SH-SY5Y (cell line): ENCODE measurements around the gene TSGA10IP.

Source experiments
- GATA2 ChIP-seq: IDR thresholded peaks from 2 replicates; pipeline ENCODE4 v1.6.1; 2011; ENCODE audit warnings: mild to moderate bottlenecking, low read depth, low read length
- GATA3 ChIP-seq: IDR thresholded peaks from 2 replicates; pipeline ENCODE4 v1.6.1; 2011; ENCODE audit warnings: low read depth, mild to moderate bottlenecking, low read length, moderate library complexity

TSGA10IP gene

GRCh38 chr11:65947133-65947532 lies 1.9 kb downstream of the TSGA10IP start:
- no peak for TF ChIP-seq GATA2
- no peak for TF ChIP-seq GATA3

DNA sequence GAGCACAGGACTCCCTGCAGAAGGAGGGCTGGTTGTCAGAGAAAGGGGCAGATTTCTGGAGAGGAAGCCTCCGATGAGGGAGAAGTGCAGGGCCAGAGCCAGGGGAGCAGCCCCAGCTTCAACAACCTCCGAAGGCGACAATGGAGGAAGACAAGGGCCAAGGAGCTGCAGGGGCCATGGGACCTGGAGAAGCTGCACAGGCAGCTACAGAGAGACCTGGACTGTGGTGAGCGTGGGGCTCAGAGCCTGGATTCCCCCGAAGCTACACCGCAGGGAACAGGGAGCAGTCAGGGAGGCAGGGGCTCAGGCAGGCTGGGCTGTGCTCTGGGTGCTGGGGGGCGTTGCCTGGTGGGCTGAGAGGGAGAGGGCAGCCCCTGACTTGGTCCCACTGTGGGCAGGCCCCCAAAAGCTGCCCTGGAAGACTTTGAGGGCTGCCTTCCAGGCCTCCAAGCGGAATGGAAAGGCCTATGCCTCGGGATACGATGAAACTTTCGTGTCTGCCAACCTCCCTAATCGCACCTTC lies 2.4 kb downstream of the TSGA10IP start:
- TF ChIP-seq GATA2: no peak

DNA sequence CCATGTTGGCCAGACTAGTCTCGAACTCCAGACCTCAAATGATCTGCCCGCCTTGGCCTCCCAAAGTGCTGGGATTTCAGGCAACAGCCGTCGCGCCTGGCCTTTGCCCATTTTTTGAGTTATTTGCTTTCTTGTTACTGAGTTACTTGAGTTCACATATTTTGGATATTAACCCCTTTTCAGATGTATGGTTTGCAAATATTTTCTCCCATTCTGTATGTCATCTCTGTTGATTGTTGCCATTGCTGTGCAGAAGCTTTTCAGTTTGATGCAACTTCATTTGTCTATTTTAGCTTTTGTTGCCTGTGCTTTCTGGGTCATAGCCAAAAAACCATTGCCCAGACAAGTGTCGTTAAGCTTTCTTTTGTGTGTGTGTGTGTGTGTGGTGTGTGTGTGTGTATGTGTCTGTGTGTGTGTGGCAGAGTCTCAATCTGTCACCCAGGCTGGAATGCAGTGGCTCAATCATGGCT lies 6.8 kb downstream of the TSGA10IP start:
- TF ChIP-seq GATA3 (no peak), GATA2 (no peak)

GRCh38 chr11:65953471-65953870 lies 8.2 kb downstream of the TSGA10IP start:
- TF ChIP-seq GATA2: no peak
- no peak for TF ChIP-seq GATA3

DNA sequence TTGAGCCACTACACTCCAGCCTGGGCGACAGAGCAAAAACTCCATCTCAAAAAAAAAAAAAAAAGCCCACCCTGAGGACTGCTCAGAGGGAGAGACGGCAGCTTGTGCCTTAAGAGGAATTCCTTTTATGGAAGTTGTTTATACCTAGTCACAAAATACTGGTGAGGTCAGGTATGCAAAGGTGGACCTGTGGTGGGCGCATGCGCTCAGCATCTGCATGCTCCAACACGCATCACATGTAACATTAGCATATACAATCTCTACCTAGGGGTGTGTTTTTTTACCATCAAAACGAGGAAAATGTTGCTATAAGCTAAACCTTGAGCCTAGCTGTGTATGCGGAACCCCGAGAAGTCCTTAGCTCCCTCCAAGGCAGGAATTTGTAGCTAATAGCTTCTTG lies 9.5 kb downstream of the TSGA10IP start:
- no peak for TF ChIP-seq GATA3
- TF ChIP-seq GATA2: no peak

GRCh38 chr11:65958291-65958690 lies 13.0 kb downstream of the TSGA10IP start:
- TF ChIP-seq GATA2: no peak
- no peak for TF ChIP-seq GATA3

DNA sequence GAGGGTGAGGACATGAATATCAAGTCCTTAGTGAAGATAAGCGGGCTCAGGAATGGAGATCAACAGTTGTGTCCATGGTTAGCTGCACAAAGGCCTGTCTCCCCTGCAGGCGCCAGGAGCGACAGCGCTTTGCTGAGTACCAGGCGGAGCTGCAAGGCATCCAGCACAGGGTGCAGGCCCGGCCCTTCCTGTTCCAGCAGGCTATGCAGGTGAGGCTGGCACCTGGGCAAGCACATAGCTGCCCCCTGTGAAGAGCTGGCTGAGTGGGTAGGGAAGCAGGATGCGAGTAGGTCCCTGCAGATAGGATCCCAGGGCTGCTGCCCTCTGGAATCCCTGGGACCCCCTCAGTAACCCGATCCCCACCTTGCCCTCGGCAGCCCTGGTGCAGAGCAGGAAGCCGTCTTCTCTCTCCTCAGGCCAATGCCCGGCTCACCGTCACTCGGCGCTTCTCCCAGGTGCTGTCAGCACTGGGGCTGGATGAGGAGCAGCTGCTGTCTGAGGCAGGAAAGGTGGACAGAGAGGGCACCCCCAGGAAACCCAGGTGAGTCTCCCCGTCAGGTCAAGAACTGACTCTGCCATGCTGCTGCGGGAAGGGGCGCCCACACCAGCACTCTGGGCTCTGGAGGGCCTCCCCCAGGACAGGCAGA lies 13.6 kb downstream of the TSGA10IP start:
- TF ChIP-seq GATA3 (no peak), GATA2 (no peak)

DNA sequence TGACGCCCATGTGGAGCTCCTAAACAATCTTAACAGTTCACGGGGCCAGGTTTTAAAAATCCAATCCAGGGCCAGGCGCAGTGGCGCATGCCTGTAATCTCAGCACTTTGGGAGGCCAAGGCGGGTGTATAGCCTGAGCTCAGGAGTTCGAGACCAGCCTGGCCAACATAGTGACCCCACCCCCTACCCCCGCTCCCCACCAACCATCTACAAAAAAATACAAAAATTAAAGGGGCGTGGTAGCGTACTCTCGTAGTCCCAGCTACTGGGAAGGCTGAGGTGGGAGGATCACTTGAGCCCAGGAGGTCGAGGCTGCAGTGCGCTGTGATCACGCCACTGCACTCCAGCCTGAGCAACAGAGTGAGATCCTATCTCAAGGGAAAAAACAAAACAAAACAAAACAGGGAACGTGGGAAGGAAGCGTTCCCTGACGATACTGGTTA lies 15.6 kb downstream of the TSGA10IP start:
- TF ChIP-seq GATA3 (no peak), GATA2 (no peak)

DNA sequence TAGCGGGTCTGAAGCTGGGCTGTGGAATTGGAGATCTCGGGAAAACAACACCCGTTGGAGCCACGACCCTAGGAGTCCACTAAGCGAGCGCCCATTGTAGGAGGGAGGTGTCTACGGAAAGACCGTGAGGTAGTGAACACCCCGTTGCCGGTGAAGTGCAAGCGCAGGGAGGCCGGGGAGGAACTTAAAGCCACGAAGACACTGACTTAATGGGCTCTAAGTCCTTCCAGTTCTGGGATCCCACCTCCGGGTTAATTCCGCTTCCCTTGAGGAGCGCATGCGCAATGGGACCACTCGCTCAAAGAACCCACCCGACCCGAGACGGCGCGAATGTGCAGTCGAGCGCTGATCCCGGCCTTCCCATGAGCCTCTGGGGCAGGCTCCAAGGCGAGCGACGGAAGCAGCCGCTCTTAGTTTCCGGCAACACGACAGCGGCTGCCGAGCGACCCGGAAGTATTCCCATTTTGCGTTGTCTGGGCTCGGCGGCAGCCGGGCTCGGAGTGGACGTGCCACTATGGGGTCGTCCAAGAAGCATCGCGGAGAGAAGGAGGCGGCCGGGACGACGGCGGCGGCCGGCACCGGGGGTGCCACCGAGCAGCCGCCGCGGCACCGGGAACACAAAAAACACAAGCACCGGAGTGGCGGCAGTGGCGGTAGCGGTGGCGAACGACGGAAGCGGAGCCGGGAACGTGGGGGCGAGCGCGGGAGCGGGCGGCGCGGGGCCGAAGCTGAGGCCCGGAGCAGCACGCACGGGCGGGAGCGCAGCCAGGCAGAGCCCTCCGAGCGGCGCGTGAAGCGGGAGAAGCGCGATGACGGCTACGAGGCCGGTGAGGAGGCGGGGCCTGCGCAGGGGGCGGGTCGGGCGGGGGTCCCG lies 16.2 kb downstream of the TSGA10IP start, which contains the start of gene SART1:
Gene SART1, plus strand, starts transcription at position 468 of the 874 bp plus-strand sequence. Its CDS starts 47 bp downstream, at position 515.
- TF ChIP-seq GATA3 (no peak), GATA2 (no peak)

DNA sequence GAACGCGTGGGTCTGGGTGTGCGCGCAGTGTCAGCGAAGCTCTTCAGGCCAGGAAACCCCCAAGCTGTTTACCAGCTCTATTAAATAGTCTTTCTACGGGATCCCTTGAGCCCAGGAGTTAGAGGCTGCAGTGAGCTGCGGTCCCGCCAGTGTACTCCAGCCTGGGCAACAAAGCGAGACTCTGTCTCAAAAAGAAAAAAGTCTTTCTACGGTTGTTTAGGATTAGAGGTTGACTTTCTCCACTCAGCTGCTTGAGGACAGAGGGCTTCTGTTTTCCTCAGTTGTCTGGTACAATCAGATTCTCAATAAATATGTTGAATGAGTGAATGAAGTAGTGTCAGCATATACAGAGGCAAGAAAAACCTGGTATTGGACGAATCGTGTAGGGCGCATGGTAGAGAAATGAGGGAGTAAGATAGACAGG lies 16.9 kb downstream of the TSGA10IP start:
- no peak for TF ChIP-seq GATA3
- TF ChIP-seq GATA2: no peak

- no peak for TF ChIP-seq GATA2
- TF ChIP-seq GATA3: no peak
Observed at GRCh38 chr11:65964906-65965305, 19.6 kb downstream of the TSGA10IP start.

- TF ChIP-seq GATA2 (no peak), GATA3 (no peak)
Observed at GRCh38 chr11:65965986-65966762, 20.9 kb downstream of the TSGA10IP start.

DNA sequence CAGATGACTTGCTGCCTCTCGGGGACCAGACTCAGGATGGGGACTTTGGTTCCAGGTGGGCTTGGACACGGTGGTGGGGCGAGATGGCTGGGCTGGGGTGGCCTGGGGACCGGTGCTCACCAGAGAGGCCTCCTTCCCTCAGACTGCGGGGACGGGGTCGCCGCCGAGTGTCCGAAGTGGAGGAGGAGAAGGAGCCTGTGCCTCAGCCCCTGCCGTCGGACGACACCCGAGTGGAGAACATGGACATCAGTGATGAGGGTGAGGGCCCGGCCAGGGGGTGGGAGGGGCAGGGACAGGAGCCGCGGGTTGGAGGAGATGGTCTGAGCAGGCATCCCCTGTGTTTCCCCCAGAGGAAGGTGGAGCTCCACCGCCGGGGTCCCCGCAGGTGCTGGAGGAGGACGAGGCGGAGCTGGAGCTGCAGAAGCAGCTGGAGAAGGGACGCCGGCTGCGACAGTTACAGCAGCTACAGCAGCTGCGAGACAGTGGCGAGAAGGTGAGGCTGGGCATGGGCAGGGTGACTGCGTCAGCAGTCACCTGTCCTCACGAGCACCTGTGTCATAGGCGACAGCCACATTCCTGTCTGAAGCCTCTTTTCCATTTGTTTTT lies 22.2 kb downstream of the TSGA10IP start:
- TF ChIP-seq GATA2 (no peak), GATA3 (no peak)

DNA sequence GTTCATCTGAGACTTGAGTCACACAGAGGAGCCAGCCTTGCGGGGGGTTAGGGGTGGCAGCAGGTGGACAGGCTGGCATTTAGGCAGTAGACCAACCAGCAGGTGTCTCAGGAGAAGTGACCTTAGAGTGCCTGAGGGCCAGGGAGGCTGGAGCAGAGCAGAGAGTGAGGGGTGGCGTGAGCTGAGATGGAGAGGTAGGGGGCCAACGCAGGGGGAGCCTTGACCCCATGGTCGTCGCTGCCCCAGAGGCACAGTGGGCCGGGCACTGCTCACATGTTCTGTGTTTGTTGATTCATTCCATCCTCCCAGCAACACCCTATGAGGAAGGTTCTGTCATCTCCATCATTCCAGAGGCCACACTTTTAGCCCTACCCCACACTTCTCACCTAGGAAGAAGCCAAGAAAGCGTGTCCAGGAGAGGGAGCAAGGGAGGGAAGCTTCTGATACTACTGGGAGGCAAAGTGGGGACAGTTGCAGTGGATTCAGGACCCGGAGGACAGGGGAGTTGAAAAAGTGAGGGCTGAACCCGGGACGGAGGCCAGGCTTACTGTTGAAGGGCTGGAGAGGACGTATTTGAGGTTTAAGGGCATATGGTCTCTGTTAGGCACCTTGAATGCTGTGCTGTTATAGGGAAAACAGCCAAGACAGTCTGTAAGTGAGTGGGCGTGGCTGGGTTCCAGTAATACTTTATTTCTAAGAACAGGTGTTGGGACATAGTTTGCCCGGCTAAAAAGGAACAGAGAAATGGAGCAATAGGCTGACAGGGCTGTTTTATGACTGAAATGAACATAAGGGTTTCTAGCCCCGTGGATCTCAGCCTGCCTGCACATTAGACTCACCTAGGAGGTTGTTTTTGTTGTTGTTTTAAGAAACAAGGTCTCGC lies 23.6 kb downstream of the TSGA10IP start:
- TF ChIP-seq GATA2: no peak
- no peak for TF ChIP-seq GATA3

DNA sequence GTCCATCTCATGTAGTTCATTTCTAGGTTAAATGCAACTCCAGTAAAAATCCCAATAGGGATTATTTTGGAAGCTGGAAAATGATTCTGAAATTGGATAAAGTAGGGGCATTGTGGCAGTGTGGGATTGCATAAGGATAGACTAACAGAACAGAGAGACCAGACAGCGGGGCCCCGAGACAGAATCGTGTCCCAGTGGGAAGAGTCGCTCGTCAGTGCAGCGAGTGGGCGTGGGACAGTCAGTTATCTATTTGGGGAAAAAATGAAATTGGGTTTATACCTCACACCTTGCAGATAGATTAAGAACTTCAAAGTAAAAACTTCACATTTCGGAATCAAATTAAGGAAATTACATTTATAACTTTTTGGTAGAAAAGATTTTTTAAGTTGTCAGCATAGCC lies 26.8 kb downstream of the TSGA10IP start:
- TF ChIP-seq GATA2: no peak
- no peak for TF ChIP-seq GATA3
